Activated naive CD8-positive, alpha-beta T cell treated with anti-CD3 and anti-CD28 coated beads for 36 hours (primary cell): ENCODE results near the gene ARL15. TPM values are rescaled to one million over a fixed set of nuclear protein-coding genes. Genes with fewer than 3 reads are reported as not detected.

Experiments used
- DNase-seq: peaks from one replicate; pipeline ENCODE4 v3.0.0; 2021
- H3K27ac Mint-ChIP-seq: one replicate; pipeline ENCODE4 v1.8.0; 2022; ENCODE audit warnings: mild to moderate bottlenecking, moderate library complexity, mixed read lengths
- H3K27me3 Mint-ChIP-seq: one replicate; pipeline ENCODE4 v1.8.0; 2022; ENCODE audit warnings: mild to moderate bottlenecking, mixed read lengths
- H3K36me3 Mint-ChIP-seq: one replicate; pipeline ENCODE4 v1.8.0; 2021; ENCODE audit warnings: mild to moderate bottlenecking, mixed read lengths
- H3K4me1 Mint-ChIP-seq: one replicate; pipeline ENCODE4 v1.8.0; 2021; ENCODE audit warnings: mixed read lengths
- H3K4me3 Mint-ChIP-seq: one replicate; pipeline ENCODE4 v1.8.0; 2022; ENCODE audit warnings: mild to moderate bottlenecking, moderate library complexity, mixed read lengths
- H3K9me3 Mint-ChIP-seq: one replicate; pipeline ENCODE4 v1.8.0; 2022; ENCODE audit warnings: mixed read lengths
- total RNA-seq, 2 experiments: library from RNA; stranded (reverse); gene quantifications; one replicate each; pipeline ENCODE4 v1.2.3, GENCODE V29; 2021

The ARL15 gene
- total RNA-seq, 2 experiments from 2014 or later, result 4.1 to 5.5 TPM

- Mint-ChIP-seq H3K9me3 (no peaks in the 10 kb centered on the region), H3K4me3 (no peak overlapping the region), H3K27me3 (no peaks in the 10 kb centered on the region), H3K36me3 (peaks cover 8% of the 10 kb centered on the region), H3K4me1 (peaks cover 6% of the 10 kb centered on the region), H3K27ac (no peak overlapping the region)
- no peak for DNase-seq
Measured at GRCh38 chr5:54194318-54194717, 116.1 kb downstream of the ARL15 start.

- no peak overlapping the region for H3K27ac Mint-ChIP-seq
- H3K4me1 Mint-ChIP-seq, result peaks cover 2% of the 10 kb centered on the region
- no peak overlapping the region for H3K4me3 Mint-ChIP-seq
- peaks cover 12% of the 10 kb centered on the region for H3K36me3 Mint-ChIP-seq
- no peak for DNase-seq
- H3K9me3 Mint-ChIP-seq, result no peaks in the 10 kb centered on the region
- H3K27me3 Mint-ChIP-seq, result no peaks in the 10 kb centered on the region
Measured at GRCh38 chr5:54187694-54188093, 122.7 kb downstream of the ARL15 start.

GRCh38 chr5:54186912-54187445, 123.4 kb downstream of the ARL15 start:
- Mint-ChIP-seq H3K4me1 (peaks cover 2% of the 10 kb centered on the region), H3K36me3 (peaks cover 12% of the 10 kb centered on the region), H3K4me3 (no peak overlapping the region), H3K27me3 (no peaks in the 10 kb centered on the region), H3K27ac (no peak overlapping the region), H3K9me3 (no peaks in the 10 kb centered on the region)
- no peak for DNase-seq

GRCh38 chr5:54186108-54186507, 124.3 kb downstream of the ARL15 start:
- peaks cover 2% of the 10 kb centered on the region for H3K4me1 Mint-ChIP-seq
- no peak overlapping the region for H3K27ac Mint-ChIP-seq

GRCh38 chr5:54184806-54185205, 125.6 kb downstream of the ARL15 start:
- Mint-ChIP-seq H3K27me3 (no peaks in the 10 kb centered on the region), H3K36me3 (peaks cover 7% of the 10 kb centered on the region), H3K4me3 (no peak overlapping the region), H3K4me1 (peaks cover 2% of the 10 kb centered on the region), H3K27ac (no peak overlapping the region), H3K9me3 (no peaks in the 10 kb centered on the region)
- no peak for DNase-seq

More at GRCh38 chr5:54186108-54186507, 124.3 kb downstream of the ARL15 start:
- no peak for DNase-seq
- Mint-ChIP-seq H3K27me3 (no peaks in the 10 kb centered on the region), H3K9me3 (no peaks in the 10 kb centered on the region), H3K36me3 (peaks cover 8% of the 10 kb centered on the region), H3K4me3 (no peak overlapping the region)

GRCh38 chr5:54180630-54181031, 129.7 kb downstream of the ARL15 start:
- H3K27ac Mint-ChIP-seq, result no peak overlapping the region
- H3K4me1 Mint-ChIP-seq, result peaks cover 6% of the 10 kb centered on the region
- H3K9me3 Mint-ChIP-seq, result peaks cover 6% of the 10 kb centered on the region

GRCh38 chr5:54178991-54179390, 131.4 kb downstream of the ARL15 start:
- DNase-seq, result no peak
- Mint-ChIP-seq H3K27ac (no peak overlapping the region), H3K4me3 (no peak overlapping the region), H3K36me3 (peaks cover 7% of the 10 kb centered on the region), H3K4me1 (peaks cover 6% of the 10 kb centered on the region), H3K9me3 (peaks cover 7% of the 10 kb centered on the region), H3K27me3 (no peaks in the 10 kb centered on the region)

More at GRCh38 chr5:54180630-54181031, 129.7 kb downstream of the ARL15 start:
- no peak for DNase-seq
- H3K36me3 Mint-ChIP-seq, result peaks cover 11% of the 10 kb centered on the region
- no peaks in the 10 kb centered on the region for H3K27me3 Mint-ChIP-seq
- H3K4me3 Mint-ChIP-seq, result no peak overlapping the region

GRCh38 chr5:54178207-54178606, 132.2 kb downstream of the ARL15 start:
- H3K27me3 Mint-ChIP-seq, result no peaks in the 10 kb centered on the region
- peaks cover 6% of the 10 kb centered on the region for H3K4me1 Mint-ChIP-seq
- no peak overlapping the region for H3K27ac Mint-ChIP-seq
- no peak overlapping the region for H3K4me3 Mint-ChIP-seq
- DNase-seq, result no peak
- H3K9me3 Mint-ChIP-seq, result peaks cover 11% of the 10 kb centered on the region
- peaks cover 13% of the 10 kb centered on the region for H3K36me3 Mint-ChIP-seq

- peaks cover 11% of the 10 kb centered on the region for H3K9me3 Mint-ChIP-seq
- peaks cover 13% of the 10 kb centered on the region for H3K36me3 Mint-ChIP-seq
- H3K27ac Mint-ChIP-seq, result no peak overlapping the region
Measured at GRCh38 chr5:54177058-54177457, 133.3 kb downstream of the ARL15 start.

GRCh38 chr5:54176066-54176830, 134.1 kb downstream of the ARL15 start:
- Mint-ChIP-seq H3K27ac (no peak overlapping the region), H3K36me3 (peaks cover 13% of the 10 kb centered on the region), H3K4me3 (no peak overlapping the region), H3K9me3 (peaks cover 11% of the 10 kb centered on the region), H3K27me3 (no peaks in the 10 kb centered on the region), H3K4me1 (peaks cover 9% of the 10 kb centered on the region)
- DNase-seq, result no peak

More at GRCh38 chr5:54177058-54177457, 133.3 kb downstream of the ARL15 start:
- Mint-ChIP-seq H3K27me3 (no peaks in the 10 kb centered on the region), H3K4me3 (no peak overlapping the region), H3K4me1 (peaks cover 8% of the 10 kb centered on the region)
- no peak for DNase-seq

- Mint-ChIP-seq H3K36me3 (peaks cover 36% of the 10 kb centered on the region), H3K27ac (no peak overlapping the region), H3K4me1 (peaks cover 6% of the 10 kb centered on the region), H3K27me3 (no peaks in the 10 kb centered on the region), H3K4me3 (no peak overlapping the region), H3K9me3 (peaks cover 11% of the 10 kb centered on the region)
- no peak for DNase-seq
Measured at GRCh38 chr5:54173251-54173650, 137.1 kb downstream of the ARL15 start.

- H3K27me3 Mint-ChIP-seq, result no peaks in the 10 kb centered on the region
- no peak for DNase-seq
- peaks cover 3% of the 10 kb centered on the region for H3K4me1 Mint-ChIP-seq
- H3K4me3 Mint-ChIP-seq, result no peak overlapping the region
- no peak overlapping the region for H3K27ac Mint-ChIP-seq
- H3K36me3 Mint-ChIP-seq, result peaks cover 47% of the 10 kb centered on the region
- H3K9me3 Mint-ChIP-seq, result peaks cover 13% of the 10 kb centered on the region
Measured at GRCh38 chr5:54171645-54172384, 138.6 kb downstream of the ARL15 start.

GRCh38 chr5:54165687-54166086, 144.7 kb downstream of the ARL15 start:
- Mint-ChIP-seq H3K27ac (no peak overlapping the region), H3K4me1 (no peaks in the 10 kb centered on the region), H3K4me3 (no peak overlapping the region), H3K36me3 (peaks cover 45% of the 10 kb centered on the region), H3K27me3 (no peaks in the 10 kb centered on the region), H3K9me3 (peaks cover 8% of the 10 kb centered on the region)
- DNase-seq, result no peak

- Mint-ChIP-seq H3K27ac (no peak overlapping the region), H3K27me3 (no peaks in the 10 kb centered on the region), H3K9me3 (peaks cover 7% of the 10 kb centered on the region), H3K36me3 (peaks cover 21% of the 10 kb centered on the region), H3K4me3 (no peak overlapping the region), H3K4me1 (peaks cover 4% of the 10 kb centered on the region)
- DNase-seq, result no peak
Measured at GRCh38 chr5:54162184-54162583, 148.2 kb downstream of the ARL15 start.

GRCh38 chr5:54160329-54160728, 150.0 kb downstream of the ARL15 start:
- Mint-ChIP-seq H3K9me3 (peaks cover 3% of the 10 kb centered on the region), H3K4me1 (peaks cover 4% of the 10 kb centered on the region), H3K36me3 (peaks cover 10% of the 10 kb centered on the region), H3K4me3 (no peak overlapping the region), H3K27me3 (no peaks in the 10 kb centered on the region), H3K27ac (no peak overlapping the region)
- DNase-seq, result no peak
